Muscle layer of duodenum (tissue), 2 donors: ENCODE data around the gene BBS7.

Source experiments
- H3K27ac ChIP-seq: one replicate; pipeline ENCODE4 v1.7.0; 2013; ENCODE audit warnings: mild to moderate bottlenecking, low read length
- H3K27me3 ChIP-seq: one replicate; pipeline ENCODE4 v1.7.0; 2013; ENCODE audit warnings: low read depth, mild to moderate bottlenecking, control low read depth, low read length
- H3K36me3 ChIP-seq, 2 donors: one replicate each; pipeline ENCODE4 v1.7.0; 2013; ENCODE audit warnings: low read length in 2 of 2, control low read depth in 1 of 2, mild to moderate bottlenecking in 1 of 2; ENCODE audit not compliant: insufficient read depth in 2 of 2, control insufficient read depth in 1 of 2
- H3K4me1 ChIP-seq, 2 donors: one replicate each; pipeline ENCODE4 v1.7.0; 2013; ENCODE audit warnings: low read length in 2 of 2, mild to moderate bottlenecking in 2 of 2, control low read depth in 1 of 2, moderate library complexity in 1 of 2; ENCODE audit not compliant: insufficient read depth in 2 of 2, control insufficient read depth in 1 of 2
- H3K4me3 ChIP-seq, 2 donors: one replicate each; pipeline ENCODE4 v1.7.0; 2013; ENCODE audit warnings: low read length in 2 of 2, low read depth in 1 of 2, mild to moderate bottlenecking in 1 of 2
- H3K9me3 ChIP-seq, 2 donors: one replicate each; pipeline ENCODE4 v1.7.0; 2013; ENCODE audit warnings: low read length in 2 of 2, control low read depth in 1 of 2, mild to moderate bottlenecking in 1 of 2; ENCODE audit not compliant: control insufficient read depth in 1 of 2
- donor health status: healthy.

BBS7 gene, protein sequence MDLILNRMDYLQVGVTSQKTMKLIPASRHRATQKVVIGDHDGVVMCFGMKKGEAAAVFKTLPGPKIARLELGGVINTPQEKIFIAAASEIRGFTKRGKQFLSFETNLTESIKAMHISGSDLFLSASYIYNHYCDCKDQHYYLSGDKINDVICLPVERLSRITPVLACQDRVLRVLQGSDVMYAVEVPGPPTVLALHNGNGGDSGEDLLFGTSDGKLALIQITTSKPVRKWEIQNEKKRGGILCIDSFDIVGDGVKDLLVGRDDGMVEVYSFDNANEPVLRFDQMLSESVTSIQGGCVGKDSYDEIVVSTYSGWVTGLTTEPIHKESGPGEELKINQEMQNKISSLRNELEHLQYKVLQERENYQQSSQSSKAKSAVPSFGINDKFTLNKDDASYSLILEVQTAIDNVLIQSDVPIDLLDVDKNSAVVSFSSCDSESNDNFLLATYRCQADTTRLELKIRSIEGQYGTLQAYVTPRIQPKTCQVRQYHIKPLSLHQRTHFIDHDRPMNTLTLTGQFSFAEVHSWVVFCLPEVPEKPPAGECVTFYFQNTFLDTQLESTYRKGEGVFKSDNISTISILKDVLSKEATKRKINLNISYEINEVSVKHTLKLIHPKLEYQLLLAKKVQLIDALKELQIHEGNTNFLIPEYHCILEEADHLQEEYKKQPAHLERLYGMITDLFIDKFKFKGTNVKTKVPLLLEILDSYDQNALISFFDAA

DNA sequence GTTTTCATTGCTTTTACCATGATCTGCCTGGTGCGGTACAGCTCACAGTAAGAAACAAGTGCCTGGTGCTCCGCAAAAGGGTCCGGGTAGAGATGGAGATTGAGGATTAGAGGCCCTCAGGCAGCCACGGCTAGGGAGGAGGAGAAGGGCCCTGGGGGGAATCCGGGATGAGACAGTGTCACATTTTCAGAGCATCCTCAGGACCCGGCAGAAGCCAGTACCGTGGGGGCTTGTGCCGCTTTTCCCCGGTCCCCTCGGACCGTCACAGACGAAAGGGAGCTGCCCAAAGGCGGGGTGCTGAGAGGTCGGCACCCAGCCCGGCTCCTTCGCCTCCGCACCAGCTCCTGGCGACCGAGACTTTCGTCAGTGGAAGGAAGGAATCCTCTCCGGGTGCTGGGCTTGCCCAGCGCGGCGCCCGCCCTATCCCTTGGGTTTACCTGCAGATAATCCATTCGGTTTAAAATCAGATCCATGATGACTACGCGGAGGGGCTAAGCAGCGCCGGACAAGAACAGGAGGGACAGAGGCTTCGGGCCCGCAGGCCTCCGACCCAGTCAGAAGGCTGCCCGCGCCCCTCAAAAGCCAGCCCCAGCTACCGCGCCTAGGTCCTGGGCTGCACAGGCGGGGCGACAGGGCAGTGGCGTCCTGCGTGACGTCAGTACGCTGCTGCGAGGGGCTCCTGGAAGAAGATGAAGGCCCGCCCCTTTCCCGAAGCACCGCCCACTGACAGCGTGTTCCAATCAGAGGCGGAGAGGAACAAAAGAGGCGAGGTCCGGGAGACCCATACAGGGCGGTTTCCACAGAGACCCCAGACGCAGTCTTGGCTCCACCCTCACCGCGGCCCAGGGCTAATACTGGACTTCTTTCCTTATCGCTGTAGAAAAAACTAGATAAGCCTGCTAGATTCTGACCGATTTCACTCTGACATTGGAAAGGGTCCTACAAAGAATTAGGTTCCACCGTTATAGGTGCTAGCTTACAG is at the start of gene BBS7:
TSS of gene BBS7 (minus strand) at position 634 of the 982 bp plus-strand sequence. CDS start at position 473, 161 bp downstream.
- peaks cover 6 to 7% of the 10 kb centered on the region in 2 donors for H3K4me1 ChIP-seq
- H3K27ac ChIP-seq = peak within 1 kb of the TSS; percentile 82
- peaks cover 0 to 11% of the 10 kb centered on the region in 2 donors for H3K36me3 ChIP-seq
- H3K4me3 ChIP-seq = peak within 1 kb of the TSS; percentile 88 to 91
- H3K27me3 ChIP-seq = no peaks in the 10 kb centered on the region
- no peaks in the 10 kb centered on the region for H3K9me3 ChIP-seq

DNA sequence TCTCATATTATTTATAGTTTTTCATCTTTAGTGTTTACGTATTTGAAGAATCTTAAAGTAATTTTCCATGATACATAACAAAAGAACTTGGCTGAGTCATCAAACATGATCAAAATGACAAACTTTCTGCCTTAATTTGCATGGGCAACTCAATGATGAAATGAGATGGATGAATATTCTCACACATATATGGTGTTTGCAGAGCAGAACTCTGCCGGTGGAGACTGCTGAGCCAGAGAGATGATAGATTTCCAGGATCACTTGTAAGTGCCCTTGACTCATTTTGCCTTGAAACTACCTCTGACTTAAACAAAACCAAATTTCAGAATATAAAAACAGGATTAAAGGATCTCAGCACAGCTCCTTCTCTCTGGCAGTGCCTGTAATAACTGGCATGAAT is 43.4 kb upstream of the BBS7 start:
- Histone ChIP-seq H3K4me1 (no peaks in the 10 kb centered on the region), H3K9me3 (no peaks in the 10 kb centered on the region), H3K27me3 (no peaks in the 10 kb centered on the region), H3K36me3 (no peaks in the 10 kb centered on the region), H3K4me3 (no peak overlapping the region), H3K27ac (no peak overlapping the region)

DNA sequence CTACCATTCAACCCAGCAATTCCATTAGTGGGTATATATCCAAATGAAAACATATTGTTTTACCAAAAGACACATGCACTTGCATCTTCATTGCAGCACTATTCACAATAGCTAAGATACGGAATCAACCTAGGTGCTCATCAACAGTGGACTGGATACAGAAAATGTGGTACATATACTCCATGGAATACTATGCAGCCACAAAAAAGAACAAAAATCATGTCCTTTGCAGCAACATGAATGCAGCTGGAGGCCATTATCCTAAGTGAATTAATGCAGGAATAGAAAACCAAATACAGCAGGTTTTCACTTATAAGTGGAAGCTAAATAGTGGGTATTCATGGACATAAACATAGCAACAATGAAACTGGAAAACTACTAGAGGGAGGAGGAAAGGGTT is 38.1 kb upstream of the BBS7 start:
- Histone ChIP-seq H3K27ac (no peak overlapping the region), H3K27me3 (no peaks in the 10 kb centered on the region), H3K36me3 (no peaks in the 10 kb centered on the region), H3K4me1 (no peaks in the 10 kb centered on the region), H3K9me3 (no peaks in the 10 kb centered on the region), H3K4me3 (no peak overlapping the region)

- Histone ChIP-seq H3K9me3 (no peaks in the 10 kb centered on the region), H3K4me3 (no peak overlapping the region), H3K27me3 (no peaks in the 10 kb centered on the region), H3K4me1 (no peaks in the 10 kb centered on the region), H3K27ac (no peak overlapping the region), H3K36me3 (no peaks in the 10 kb centered on the region)
These were observed 30.1 kb upstream of the BBS7 start for GRCh38 chr4:121900132-121900983.

- no peak overlapping the region for H3K4me3 ChIP-seq
- no peak overlapping the region for H3K27ac ChIP-seq
- H3K36me3 ChIP-seq = no peaks in the 10 kb centered on the region
- no peaks in the 10 kb centered on the region for H3K4me1 ChIP-seq
- no peaks in the 10 kb centered on the region for H3K27me3 ChIP-seq
- no peaks in the 10 kb centered on the region for H3K9me3 ChIP-seq
These were observed 27.9 kb upstream of the BBS7 start for GRCh38 chr4:121898150-121898549.

- Histone ChIP-seq H3K27me3 (peaks cover 3% of the 10 kb centered on the region), H3K9me3 (no peaks in the 10 kb centered on the region), H3K4me1 (no peaks in the 10 kb centered on the region), H3K27ac (no peak overlapping the region), H3K36me3 (no peaks in the 10 kb centered on the region), H3K4me3 (no peak overlapping the region)
These were observed 17.9 kb upstream of the BBS7 start for GRCh38 chr4:121888134-121888533.

DNA sequence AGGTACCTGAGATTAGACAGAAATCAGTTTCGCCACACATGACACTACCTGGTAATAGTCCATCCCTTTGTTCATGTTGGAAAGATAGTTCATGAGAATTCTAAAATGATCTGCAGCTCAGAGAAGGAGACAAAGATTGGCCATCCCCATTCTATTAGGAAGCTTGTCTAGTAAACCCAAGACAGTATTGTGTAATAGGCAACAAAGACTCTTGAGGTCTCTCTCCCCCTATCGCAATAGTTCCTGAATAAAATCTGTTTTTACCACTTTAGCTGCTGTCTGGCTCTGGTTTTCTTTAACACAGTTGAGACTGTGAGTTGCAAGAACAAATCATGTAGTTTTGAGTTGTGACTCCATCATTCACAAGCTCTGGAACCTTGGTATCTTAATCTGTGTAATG is 14.8 kb upstream of the BBS7 start:
- Histone ChIP-seq H3K4me1 (no peaks in the 10 kb centered on the region), H3K9me3 (no peaks in the 10 kb centered on the region), H3K27ac (no peak overlapping the region), H3K36me3 (no peaks in the 10 kb centered on the region), H3K27me3 (peaks cover 3% of the 10 kb centered on the region), H3K4me3 (no peak overlapping the region)

DNA sequence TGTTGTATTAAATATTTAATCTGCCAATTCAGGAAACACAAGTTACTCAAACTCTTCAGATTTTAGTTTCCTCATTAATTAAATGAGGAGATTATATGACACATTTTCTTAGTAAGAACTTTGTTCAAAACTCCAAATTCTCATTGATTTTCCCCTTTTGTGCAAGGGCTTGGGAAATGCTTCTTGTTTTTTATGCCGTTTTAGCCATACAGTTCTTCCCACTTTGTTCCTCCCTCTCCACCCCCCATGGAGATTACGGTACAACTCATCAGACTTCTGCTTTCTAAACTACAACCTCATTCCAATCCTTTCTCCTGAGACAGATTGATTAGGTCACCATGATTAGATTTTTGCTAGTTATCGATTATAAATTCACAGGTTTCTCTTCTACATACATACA is 10.9 kb upstream of the BBS7 start:
- H3K36me3 ChIP-seq = no peaks in the 10 kb centered on the region
- H3K9me3 ChIP-seq = no peaks in the 10 kb centered on the region
- H3K27ac ChIP-seq = no peak overlapping the region
- no peaks in the 10 kb centered on the region for H3K4me1 ChIP-seq
- no peaks in the 10 kb centered on the region for H3K27me3 ChIP-seq
- no peak overlapping the region for H3K4me3 ChIP-seq

- Histone ChIP-seq H3K36me3 (no peaks in the 10 kb centered on the region), H3K4me3 (no peak overlapping the region)
These were observed 8.9 kb upstream of the BBS7 start for GRCh38 chr4:121879135-121879534.

DNA sequence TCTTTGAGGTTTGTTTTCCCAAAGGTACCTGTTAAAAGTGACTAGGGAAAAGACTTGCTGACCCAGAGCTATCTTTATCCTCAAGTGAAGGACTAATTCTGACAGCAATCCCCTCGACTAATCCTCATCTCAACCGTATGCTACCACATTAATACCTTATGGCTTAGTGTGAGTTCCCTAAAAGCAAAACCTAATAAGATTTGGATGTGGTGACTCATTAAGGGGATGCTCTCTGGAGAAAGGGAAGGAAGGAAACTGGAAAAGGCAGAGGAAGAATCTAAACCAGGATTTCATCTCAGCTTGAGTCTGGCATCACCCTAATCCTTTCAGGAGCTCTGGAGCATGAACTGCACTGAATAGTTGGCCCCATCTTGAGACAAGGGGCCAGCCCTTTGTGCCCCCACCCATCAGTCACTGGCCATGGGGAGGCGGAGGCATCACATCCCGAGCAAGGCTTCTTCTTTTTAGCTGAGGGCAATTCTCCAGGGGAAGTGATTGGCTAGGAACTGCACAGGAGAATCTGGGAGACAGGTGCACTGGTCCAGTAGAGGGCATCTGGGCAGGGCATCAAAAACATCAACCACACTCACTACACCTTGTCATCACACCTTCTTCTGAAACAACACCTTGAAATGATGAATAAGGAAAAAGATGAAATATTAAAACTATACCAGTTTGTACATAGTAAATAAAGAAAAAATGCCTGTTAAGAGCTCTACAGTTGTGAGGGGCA is 6.9 kb upstream of the BBS7 start:
- no peak overlapping the region for H3K27ac ChIP-seq
- H3K36me3 ChIP-seq = no peaks in the 10 kb centered on the region
- no peaks in the 10 kb centered on the region for H3K27me3 ChIP-seq
- no peaks in the 10 kb centered on the region for H3K4me1 ChIP-seq
- no peak overlapping the region for H3K4me3 ChIP-seq
- no peaks in the 10 kb centered on the region for H3K9me3 ChIP-seq

More at GRCh38 chr4:121879135-121879534, 8.9 kb upstream of the BBS7 start:
- Histone ChIP-seq H3K4me1 (no peaks in the 10 kb centered on the region), H3K9me3 (no peaks in the 10 kb centered on the region), H3K27ac (no peak overlapping the region), H3K27me3 (no peaks in the 10 kb centered on the region)
